GM21390 (cell line): Measurements from ENCODE around the gene ABHD14A.

ENCODE experiments used
- ATAC-seq: cut with Tn5 transposase; IDR thresholded peaks from one replicate; pipeline ENCODE4 v1.9.1; 2021; ENCODE audit not compliant: unreplicated experiment

Gene ABHD14A

DNA sequence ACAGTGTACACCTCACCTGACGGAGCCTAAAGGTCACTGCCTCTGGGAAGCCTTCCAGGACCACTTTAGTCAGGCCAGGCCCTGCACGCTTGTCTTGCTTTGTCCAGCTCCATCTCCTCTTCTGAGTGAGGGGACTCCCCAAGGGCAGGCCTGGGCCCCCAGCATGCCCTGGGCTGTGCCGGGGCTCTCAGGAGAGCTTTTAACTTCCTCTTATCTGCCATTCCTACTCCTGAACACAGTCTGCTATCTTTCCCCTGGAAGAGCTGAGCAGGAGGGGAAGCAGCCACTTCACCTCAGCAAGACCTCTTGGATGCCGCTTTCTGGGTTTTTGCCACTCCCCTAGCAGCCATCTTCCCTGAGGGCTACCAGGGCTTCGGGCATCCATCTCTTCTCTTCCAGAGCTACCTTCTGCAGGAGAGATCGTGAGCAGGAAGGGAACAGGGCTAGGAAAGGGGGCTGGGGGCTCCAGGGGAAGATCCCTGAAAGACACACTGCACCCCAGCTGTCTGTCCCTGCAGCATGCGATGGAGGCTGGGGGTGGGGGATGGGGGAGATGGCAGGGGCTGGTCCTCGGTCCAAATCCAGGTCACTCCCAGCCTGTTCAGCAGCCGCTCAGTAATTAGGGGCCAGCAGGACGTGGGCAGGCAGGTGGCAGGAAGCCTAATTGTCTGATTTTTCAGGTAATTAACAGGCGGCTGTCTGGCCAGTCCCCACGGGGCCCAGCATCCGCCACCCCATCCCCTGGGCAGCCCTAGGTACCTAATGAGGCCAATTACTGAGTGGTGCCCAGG, 40.8 kb downstream of the ABHD14A start:
- ATAC-seq: no peak

DNA sequence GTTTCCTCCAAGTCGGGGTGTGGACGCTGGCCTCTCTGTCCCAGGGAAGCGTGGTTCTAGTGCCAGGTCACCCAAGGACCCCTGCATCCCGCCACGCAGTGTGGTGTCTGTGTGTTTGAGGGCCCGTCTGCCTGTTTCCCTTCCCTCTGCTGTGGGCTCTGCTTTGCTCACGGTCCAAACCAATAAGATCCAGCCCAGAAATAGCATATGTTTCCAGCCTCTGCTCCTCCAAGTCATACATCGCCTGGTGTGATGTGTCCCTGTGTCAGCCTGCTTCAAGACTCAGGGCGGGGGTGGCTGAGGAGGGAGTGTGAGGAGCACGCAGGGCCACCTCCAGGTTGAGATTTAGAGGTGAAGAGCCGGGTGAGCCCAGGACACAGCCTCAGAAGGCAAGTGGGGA, 42.7 kb downstream of the ABHD14A start:
- no peak for ATAC-seq

- no peak for ATAC-seq
Measured at GRCh38 chr3:52018319-52019000, 43.6 kb downstream of the ABHD14A start.

DNA sequence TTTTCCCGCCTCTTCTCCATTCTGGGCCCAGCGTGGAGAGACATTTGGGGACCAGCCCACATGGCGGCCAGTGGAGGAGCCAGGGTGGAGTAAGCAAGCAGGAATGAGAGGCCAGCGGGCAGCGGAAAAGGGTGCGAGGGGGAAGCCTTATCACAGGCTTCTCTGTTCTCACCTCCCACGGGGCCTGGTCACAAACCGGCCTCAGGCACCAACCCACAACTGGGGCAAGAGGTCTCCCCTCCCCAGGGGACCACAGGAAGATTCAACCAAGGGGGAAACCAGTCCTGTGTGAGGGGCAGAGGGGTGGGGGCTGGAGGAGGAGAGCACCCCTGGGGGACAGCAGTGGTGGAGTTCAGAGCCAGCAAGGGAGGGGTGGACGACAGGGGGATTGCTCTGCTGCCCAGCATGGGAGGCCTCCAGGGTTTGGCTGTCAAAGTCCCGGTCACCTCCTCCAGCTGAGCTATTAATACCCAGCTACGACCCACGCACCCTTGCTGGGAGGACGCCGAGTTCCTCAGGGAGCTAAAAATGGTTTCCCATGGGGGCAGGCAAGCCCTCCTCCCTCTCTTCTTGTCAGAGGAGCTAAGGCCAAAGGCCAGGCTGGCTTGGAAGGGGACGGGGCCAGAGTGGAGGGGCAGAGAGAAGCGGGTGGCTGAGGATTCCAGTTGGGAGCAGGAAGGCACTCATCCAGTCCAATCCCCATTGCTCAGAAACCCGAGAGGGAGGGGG, 44.7 kb downstream of the ABHD14A start:
- no peak for ATAC-seq

DNA sequence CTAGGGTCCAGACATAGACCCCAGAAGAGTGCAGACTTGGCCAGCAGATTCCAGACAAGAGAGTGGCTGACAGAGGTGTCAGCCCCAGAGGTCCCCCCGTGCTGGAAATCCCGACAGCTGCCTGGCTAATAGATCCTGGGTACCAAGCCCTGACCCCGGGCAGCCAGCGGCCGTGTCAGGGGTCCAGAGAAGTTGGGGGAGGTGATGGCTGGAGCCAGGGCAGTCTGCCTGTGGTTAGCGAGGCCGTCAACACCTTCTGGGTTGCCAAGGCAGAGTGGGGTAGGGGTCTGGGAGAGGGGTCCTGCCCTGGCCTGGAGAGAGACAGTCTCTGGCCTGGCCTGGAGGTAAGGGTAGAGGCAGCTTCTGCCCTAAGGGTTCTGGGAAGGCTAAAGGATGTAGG, 45.9 kb downstream of the ABHD14A start:
- no peak for ATAC-seq

DNA sequence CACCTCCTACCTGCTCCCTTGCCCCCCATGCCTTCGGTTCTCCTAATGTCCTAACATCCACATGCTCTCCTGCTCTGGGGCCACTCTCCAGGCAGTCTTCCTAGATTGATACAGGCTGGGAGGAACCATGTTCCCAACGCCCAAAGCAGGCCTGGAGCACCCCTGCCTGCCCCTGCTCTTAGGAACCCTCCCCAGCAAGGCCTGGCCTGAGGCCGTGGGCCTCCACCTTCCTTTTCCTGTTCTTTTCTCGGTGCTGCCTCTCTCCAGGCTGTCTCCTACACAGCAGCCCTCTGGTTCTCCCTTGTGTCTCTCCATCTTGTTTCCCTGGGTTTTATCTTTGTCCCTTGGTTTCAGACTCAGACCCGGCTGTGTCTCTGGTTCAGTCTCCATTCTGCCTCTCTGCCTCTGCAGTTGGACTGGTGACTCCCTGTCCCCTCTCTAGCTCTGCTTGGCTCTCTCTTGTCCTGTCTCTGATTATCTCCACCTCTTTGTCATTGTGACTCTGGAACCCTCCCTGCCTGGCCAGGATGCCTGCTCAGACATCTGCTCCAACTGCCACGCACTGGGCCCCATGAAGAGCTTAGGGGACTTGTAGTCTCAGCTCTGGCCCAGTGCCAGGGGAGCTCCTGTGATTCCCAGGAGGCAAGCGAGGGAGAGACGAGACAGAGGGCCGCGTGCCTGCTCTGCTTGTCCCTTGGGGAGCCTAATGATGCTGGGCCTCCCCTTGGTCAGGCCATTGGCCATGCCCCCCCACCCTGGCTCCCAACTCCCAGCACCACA, 46.8 kb downstream of the ABHD14A start:
- ATAC-seq: no peak

- ATAC-seq: no peak
Measured at GRCh38 chr3:52022323-52023100, 47.6 kb downstream of the ABHD14A start.

DNA sequence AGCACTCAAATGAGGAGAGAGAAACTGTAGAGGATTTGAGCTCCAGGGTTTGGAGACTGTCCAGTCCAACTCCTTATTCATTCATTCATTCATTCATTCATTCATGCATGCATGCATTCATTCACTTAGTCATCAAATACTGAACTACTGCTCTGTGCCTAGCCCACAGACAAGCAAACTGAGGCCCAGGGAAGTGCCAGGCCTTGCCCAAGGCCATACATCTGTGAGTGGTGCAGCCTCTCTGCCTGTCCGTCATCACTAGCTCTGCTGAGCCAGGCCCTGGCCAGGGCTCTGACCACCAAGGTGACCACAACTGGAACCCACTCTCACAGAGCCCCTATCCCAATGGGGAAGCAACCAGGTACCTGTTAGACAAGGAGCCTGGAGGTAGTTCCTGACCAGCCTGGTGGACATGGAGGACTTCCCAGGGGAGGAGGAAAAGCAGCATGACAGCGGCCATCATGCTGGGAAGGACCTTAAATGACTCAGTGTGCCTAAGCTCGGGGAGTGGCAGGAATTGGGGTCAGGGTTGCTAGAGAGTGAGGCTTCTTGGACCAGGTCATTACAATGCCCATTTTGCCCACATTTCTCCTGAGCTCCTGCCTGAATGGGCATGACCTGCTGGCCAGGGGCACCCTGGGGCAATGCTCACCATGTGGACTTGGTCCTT, 48.4 kb downstream of the ABHD14A start:
- ATAC-seq: no peak

GRCh38 chr3:52023860-52024764, 49.2 kb downstream of the ABHD14A start:
- ATAC-seq: peak; percentile 64

- no peak for ATAC-seq
Measured at GRCh38 chr3:52024765-52025452, 50.0 kb downstream of the ABHD14A start.

- ATAC-seq: no peak
Measured at GRCh38 chr3:52025453-52025852, 50.6 kb downstream of the ABHD14A start.

DNA sequence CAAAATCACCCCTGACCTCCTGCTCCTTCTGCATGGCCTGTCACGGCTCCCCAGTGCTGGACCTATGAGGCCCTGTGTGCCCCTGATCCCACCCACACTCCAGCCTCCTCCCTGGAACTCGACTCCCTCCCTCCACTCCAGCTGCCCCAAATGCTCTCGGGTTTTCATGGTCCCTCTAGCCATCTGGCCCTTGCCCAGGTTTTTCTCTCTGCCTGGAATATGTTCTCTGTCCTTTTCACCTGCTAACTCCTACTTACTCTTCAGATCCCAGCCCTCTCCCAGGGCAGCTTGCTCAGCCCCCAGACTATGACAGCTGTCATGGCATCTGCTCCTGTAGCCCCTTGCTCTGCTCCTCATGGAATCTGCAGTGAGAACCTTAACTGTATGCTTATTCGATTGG, 51.2 kb downstream of the ABHD14A start:
- ATAC-seq: no peak

- no peak for ATAC-seq
Measured at GRCh38 chr3:52028572-52028971, 53.7 kb downstream of the ABHD14A start.

- no peak for ATAC-seq
Measured at GRCh38 chr3:52029053-52029452, 54.2 kb downstream of the ABHD14A start.

- ATAC-seq: no peak
Measured at GRCh38 chr3:52029535-52029934, 54.7 kb downstream of the ABHD14A start.
